Mesenchymal stem cell (in vitro differentiated cells and primary cell): ENCODE measurements around the gene VPS54.

Source experiments
- DNase-seq: peaks from one replicate; pipeline ENCODE4 v3.0.0-alpha.2; 2013
- H2AFZ ChIP-seq: one replicate; pipeline ENCODE4 v1.6.1; 2013; ENCODE audit warnings: low read depth, mild to moderate bottlenecking, control low read depth, inconsistent platforms, low read length, moderate library complexity
- H2AK5ac ChIP-seq: 2 replicates; pipeline ENCODE4 v1.6.1; 2013; ENCODE audit warnings: low read length, moderate library complexity, mild to moderate bottlenecking, inconsistent platforms; ENCODE audit not compliant: severe bottlenecking
- H2BK120ac ChIP-seq: one replicate; pipeline ENCODE4 v1.6.1; 2013; ENCODE audit warnings: low read depth, mild to moderate bottlenecking, inconsistent platforms, low read length, moderate library complexity
- H2BK12ac ChIP-seq, 2 experiments: one replicate each; pipeline ENCODE4 v1.6.1; 2013; ENCODE audit warnings: inconsistent platforms in 2 of 2, low read length in 2 of 2, mild to moderate bottlenecking in 2 of 2, moderate library complexity in 2 of 2, control low read depth in 1 of 2
- H2BK15ac ChIP-seq: one replicate; pipeline ENCODE4 v1.6.1; 2013; ENCODE audit warnings: mild to moderate bottlenecking, low read depth, inconsistent platforms; ENCODE audit not compliant: poor library complexity, severe bottlenecking
- H2BK5ac ChIP-seq: 2 replicates; pipeline ENCODE4 v1.6.1; 2013; ENCODE audit warnings: low read depth, mild to moderate bottlenecking, low read length, control low read depth, inconsistent platforms; ENCODE audit not compliant: poor library complexity, severe bottlenecking
- H3K14ac ChIP-seq, 2 experiments: one replicate each; pipeline ENCODE4 v1.6.1; 2013; ENCODE audit warnings: inconsistent platforms in 2 of 2, low read length in 2 of 2, control low read depth in 1 of 2, mild to moderate bottlenecking in 1 of 2, moderate library complexity in 1 of 2
- H3K18ac ChIP-seq, 2 experiments: one replicate each; pipeline ENCODE4 v1.6.1; 2013; ENCODE audit warnings: inconsistent platforms in 2 of 2, low read length in 2 of 2, control low read depth in 1 of 2, low read depth in 1 of 2, mild to moderate bottlenecking in 1 of 2
- H3K23ac ChIP-seq, 2 experiments: one replicate each; pipeline ENCODE4 v1.6.1; 2013; ENCODE audit warnings: inconsistent platforms in 2 of 2, low read length in 2 of 2, mild to moderate bottlenecking in 2 of 2, moderate library complexity in 2 of 2, control low read depth in 1 of 2
- H3K27ac ChIP-seq: 2 replicates; pipeline ENCODE4 v1.5.1; 2013; ENCODE audit warnings: mild to moderate bottlenecking, moderate library complexity, low read length, control low read depth, inconsistent platforms; ENCODE audit not compliant: poor library complexity, severe bottlenecking
- H3K27me3 ChIP-seq, 2 experiments: 2 replicates each; pipeline versions ENCODE4 v1.6.1 to v1.7.0; 2013; ENCODE audit warnings: low read length in 2 of 2, mild to moderate bottlenecking in 2 of 2, moderate library complexity in 2 of 2, control low read depth in 1 of 2, inconsistent platforms in 1 of 2; ENCODE audit not compliant: control insufficient read depth in 1 of 2, insufficient read depth in 1 of 2
- H3K36me3 ChIP-seq, 2 experiments: 2 replicates each; pipeline versions ENCODE4 v1.6.1 to v1.7.0; 2013; ENCODE audit warnings: low read length in 2 of 2, control low read depth in 1 of 2, inconsistent platforms in 1 of 2, low read depth in 1 of 2, mild to moderate bottlenecking in 1 of 2; ENCODE audit not compliant: insufficient read depth in 2 of 2, control insufficient read depth in 1 of 2
- H3K4ac ChIP-seq, 2 experiments: one replicate each; pipeline ENCODE4 v1.6.1; 2013; ENCODE audit warnings: inconsistent platforms in 2 of 2, low read length in 2 of 2, mild to moderate bottlenecking in 2 of 2, moderate library complexity in 2 of 2, control low read depth in 1 of 2, low read depth in 1 of 2
- H3K4me1 ChIP-seq: 2 replicates; pipeline ENCODE4 v1.6.1; 2013; ENCODE audit warnings: low read depth, low read length, control low read depth; ENCODE audit not compliant: control insufficient read depth, insufficient read depth
- H3K4me2 ChIP-seq: 2 replicates; pipeline ENCODE4 v1.6.1; 2013; ENCODE audit warnings: low read length, mild to moderate bottlenecking, inconsistent platforms; ENCODE audit not compliant: poor library complexity, severe bottlenecking
- H3K4me3 ChIP-seq, 2 experiments: 2 replicates each; pipeline versions ENCODE4 v1.5.1 to v1.7.0; 2013; ENCODE audit warnings: low read length in 2 of 2, mild to moderate bottlenecking in 2 of 2, control low read depth in 1 of 2, low read depth in 1 of 2; ENCODE audit not compliant: insufficient read depth in 1 of 2
- H3K79me1 ChIP-seq: replicated peaks from 2 replicates; pipeline ENCODE4 v1.6.1; 2013; ENCODE audit warnings: mild to moderate bottlenecking, control low read depth, low read length, inconsistent platforms; ENCODE audit not compliant: poor library complexity, severe bottlenecking
- H3K9ac ChIP-seq: 2 replicates; pipeline ENCODE4 v1.7.0; 2013; ENCODE audit warnings: mild to moderate bottlenecking, low read length, moderate library complexity
- H3K9me3 ChIP-seq: 2 replicates; pipeline ENCODE4 v1.7.0; 2013; ENCODE audit warnings: mild to moderate bottlenecking, low read length; ENCODE audit not compliant: control insufficient read depth
- H4K8ac ChIP-seq: one replicate; pipeline ENCODE4 v1.6.1; 2013; ENCODE audit warnings: inconsistent platforms, mild to moderate bottlenecking, low read length, moderate library complexity
- H4K91ac ChIP-seq: one replicate; pipeline ENCODE4 v1.6.1; 2013; ENCODE audit warnings: mild to moderate bottlenecking, low read length, inconsistent platforms
- WGBS: methylation state at CpG from one replicate; pipeline ENCODE4 v1.1.7; 2013; ENCODE audit warnings: mixed read lengths; 5-methylcytosine and 5-hydroxymethylcytosine counted together

The VPS54 gene

DNA sequence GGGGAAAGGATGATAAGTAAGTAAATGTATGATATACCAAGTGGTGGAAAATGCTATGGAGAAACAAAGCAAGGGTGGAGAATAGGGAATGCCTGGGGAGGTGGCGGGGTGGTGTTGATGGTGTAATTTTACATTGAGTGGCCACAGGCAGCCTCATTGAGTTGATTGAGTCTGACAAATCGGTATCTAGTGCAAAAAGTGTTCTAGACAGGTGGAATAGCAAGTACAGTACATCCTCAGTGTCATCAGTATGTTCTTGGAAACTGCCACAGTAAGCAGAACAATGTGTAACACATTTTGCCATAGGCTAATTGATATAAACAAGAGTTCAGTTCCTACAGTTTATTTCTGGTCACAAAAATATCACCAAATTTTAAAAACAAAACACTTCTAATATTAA lies 131.2 kb downstream of the VPS54 start:
- Histone ChIP-seq H3K23ac (no peak overlapping the region), H2BK15ac (no peak overlapping the region), H2BK120ac (no peak overlapping the region), H2BK12ac (no peak overlapping the region), H4K8ac (no peak overlapping the region), H3K79me1 (peaks cover 20% of the 10 kb centered on the region), H3K27ac (no peak overlapping the region), H4K91ac (no peak overlapping the region), H2AK5ac (no peak overlapping the region), H3K9ac (no peak overlapping the region), H3K36me3 (peaks cover 18 to 99% of the 10 kb centered on the region in 2 experiments), H3K4me2 (no peak overlapping the region), H3K27me3 (no peaks in the 10 kb centered on the region), H3K4me1 (peaks cover 3% of the 10 kb centered on the region), H3K18ac (no peak overlapping the region), H3K14ac (no peak overlapping the region), H3K4ac (no peak overlapping the region), H3K9me3 (no peaks in the 10 kb centered on the region), H2AFZ (no peak overlapping the region), H2BK5ac (no peak overlapping the region), H3K4me3 (no peak overlapping the region)
- WGBS, result 100% methylated on average over 1 of the region's 2 CpGs
- no peak for DNase-seq

DNA sequence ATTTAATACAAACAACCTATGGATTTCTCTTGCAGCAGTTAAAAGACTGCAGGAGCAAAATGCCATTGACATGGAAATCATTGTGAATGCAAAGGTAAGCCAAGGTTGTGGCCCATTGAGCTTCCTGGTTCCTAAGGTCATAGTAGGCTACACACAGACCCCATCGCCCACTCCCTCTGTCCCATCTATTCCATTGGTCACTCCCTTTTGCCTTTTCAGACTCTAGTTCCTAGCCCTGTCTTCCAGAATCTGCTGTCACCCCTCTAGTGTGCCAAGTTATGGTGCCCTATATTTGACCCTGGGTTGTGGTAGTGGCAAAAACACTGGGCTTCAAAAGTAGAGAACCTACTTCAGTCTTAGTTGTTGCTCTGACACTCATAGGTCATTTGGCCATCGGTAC lies 132.8 kb downstream of the VPS54 start:
- Histone ChIP-seq H2BK120ac (no peak overlapping the region), H3K14ac (no peak overlapping the region), H3K23ac (no peak overlapping the region)

DNA sequence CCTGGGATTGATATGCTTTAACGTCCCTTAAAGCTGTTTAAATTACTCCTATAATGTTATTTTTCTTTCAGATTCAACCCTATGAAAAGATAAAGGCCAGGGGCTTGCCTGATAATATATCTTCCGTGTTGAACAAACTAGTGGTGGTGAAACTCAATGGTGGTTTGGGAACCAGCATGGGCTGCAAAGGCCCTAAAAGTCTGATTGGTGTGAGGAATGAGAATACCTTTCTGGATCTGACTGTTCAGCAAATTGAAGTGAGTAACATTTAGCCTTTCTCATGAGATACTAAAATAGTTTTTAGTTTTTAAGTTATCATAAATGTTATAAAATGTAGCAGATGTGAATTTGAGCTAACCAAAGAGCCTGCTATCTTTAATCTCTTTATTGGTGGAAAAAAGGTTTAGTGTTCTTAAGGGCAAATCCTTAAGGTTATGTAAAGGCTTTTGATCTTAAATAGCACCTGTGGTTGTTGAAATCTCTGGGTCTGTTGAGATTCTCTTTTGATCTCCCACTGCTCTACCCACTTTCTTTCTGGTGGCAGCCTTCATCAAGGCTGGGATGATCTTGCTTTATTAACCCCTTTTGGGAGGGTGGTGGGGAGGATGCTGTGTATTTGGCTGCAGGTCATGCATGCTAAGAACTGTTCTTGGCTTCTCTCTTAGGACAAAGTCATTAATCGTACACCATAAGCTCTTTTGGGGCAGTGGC lies 136.7 kb downstream of the VPS54 start:
- H4K8ac ChIP-seq, result no peak overlapping the region
- H3K9ac ChIP-seq, result no peak overlapping the region
- H3K18ac ChIP-seq, result no peak overlapping the region
- H3K79me1 ChIP-seq, result peaks cover 20% of the 10 kb centered on the region
- no peak overlapping the region for H2BK12ac ChIP-seq
- no peak overlapping the region for H2BK120ac ChIP-seq
- 94% methylated on average over 2 of the region's 3 CpGs for WGBS
- H3K36me3 ChIP-seq, result peaks cover 13 to 85% of the 10 kb centered on the region in 2 experiments
- H3K9me3 ChIP-seq, result no peaks in the 10 kb centered on the region
- H3K27me3 ChIP-seq, result no peaks in the 10 kb centered on the region
- no peak overlapping the region for H3K4me2 ChIP-seq
- H3K4ac ChIP-seq, result no peak overlapping the region
- no peak overlapping the region for H2AFZ ChIP-seq
- no peak overlapping the region for H3K14ac ChIP-seq
- no peak overlapping the region for H3K27ac ChIP-seq
- no peak for DNase-seq
- H3K4me1 ChIP-seq, result no peaks in the 10 kb centered on the region
- no peak overlapping the region for H2BK5ac ChIP-seq
- no peak overlapping the region for H4K91ac ChIP-seq
- no peak overlapping the region for H3K4me3 ChIP-seq
- no peak overlapping the region for H3K23ac ChIP-seq
- H2AK5ac ChIP-seq, result no peak overlapping the region
- no peak overlapping the region for H2BK15ac ChIP-seq

More for the DNA sequence above, 132.8 kb downstream of the VPS54 start:
- 89% methylated on average over 2 of the region's 2 CpGs for WGBS
- Histone ChIP-seq H3K27me3 (no peaks in the 10 kb centered on the region), H3K9ac (no peak overlapping the region), H3K27ac (no peak overlapping the region), H3K4me2 (no peak overlapping the region), H2BK15ac (no peak overlapping the region), H3K36me3 (peaks cover 18 to 99% of the 10 kb centered on the region in 2 experiments), H3K4me1 (peaks cover 3% of the 10 kb centered on the region), H4K8ac (no peak overlapping the region), H2AFZ (no peak overlapping the region), H2BK5ac (no peak overlapping the region), H4K91ac (no peak overlapping the region), H3K18ac (no peak overlapping the region), H2AK5ac (no peak overlapping the region), H3K4me3 (no peak overlapping the region), H3K9me3 (no peaks in the 10 kb centered on the region), H3K79me1 (peaks cover 25% of the 10 kb centered on the region), H2BK12ac (no peak overlapping the region), H3K4ac (no peak overlapping the region)
- no peak for DNase-seq

DNA sequence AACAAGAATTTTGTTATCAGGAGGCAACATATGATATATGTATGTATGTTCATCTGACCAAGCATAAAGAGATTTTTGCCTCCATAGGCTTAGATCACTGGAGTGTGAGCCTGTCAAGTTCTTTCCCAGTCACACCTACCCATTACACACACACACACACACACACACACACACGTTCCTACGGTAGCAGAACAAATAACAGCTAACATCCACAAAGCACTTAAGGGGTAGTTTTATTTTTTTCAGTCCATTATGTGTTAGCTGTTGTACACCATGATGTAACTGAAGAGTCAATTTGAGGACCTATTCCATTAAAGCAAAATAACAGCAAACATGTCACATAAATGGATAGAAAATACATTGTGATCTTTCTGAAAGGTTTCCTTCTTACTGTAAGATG lies 138.0 kb downstream of the VPS54 start:
- Histone ChIP-seq H4K8ac (no peak overlapping the region), H3K27ac (no peak overlapping the region), H2AK5ac (no peak overlapping the region), H3K23ac (no peak overlapping the region), H3K79me1 (peaks cover 17% of the 10 kb centered on the region), H3K4me3 (no peak overlapping the region), H2BK5ac (no peak overlapping the region), H3K14ac (no peak overlapping the region), H3K9ac (no peak overlapping the region), H3K36me3 (peaks cover 9 to 78% of the 10 kb centered on the region in 2 experiments), H2AFZ (no peak overlapping the region), H3K18ac (no peak overlapping the region), H4K91ac (no peak overlapping the region), H3K9me3 (no peaks in the 10 kb centered on the region), H3K4ac (no peak overlapping the region), H2BK12ac (no peak overlapping the region), H2BK15ac (no peak overlapping the region), H2BK120ac (no peak overlapping the region), H3K4me2 (no peak overlapping the region), H3K27me3 (no peaks in the 10 kb centered on the region), H3K4me1 (no peaks in the 10 kb centered on the region)
- DNase-seq, result peak; percentile 36
- WGBS, result no CpG with 5 or more reads among the region's 2 CpGs
